RWPE2 (cell line): Measurements from ENCODE around the gene SNX9.
"Not testable (repeated sequence)": the region's sequence is repeated elsewhere in the genome, so short reads cannot be mapped to it uniquely, and the experiment has no call there.

Source experiments
- ATAC-seq: fragments of 200-7000 bp; cut with Tn5 transposase; 3 replicates; pipeline ENCODE4 v1.9.1; 2021; ENCODE audit warnings: low read depth
- DNase-seq: peaks from one replicate; pipeline ENCODE4 v3.0.0-alpha.2; 2020; ENCODE audit warnings: low spot score
- H3K27ac ChIP-seq: fragments of 450-650 bp; 2 replicates; pipeline ENCODE4 v1.5.1; 2017; ENCODE audit warnings: mild to moderate bottlenecking; ENCODE audit not compliant: poor library complexity, severe bottlenecking
- H3K27me3 ChIP-seq: fragments of 250-450 bp; sonication (Bioruptor Pico); 2 replicates; pipeline ENCODE4 v1.5.1; 2021; ENCODE audit warnings: mild to moderate bottlenecking, moderate library complexity; ENCODE audit not compliant: insufficient read depth, poor library complexity, severe bottlenecking
- H3K36me3 ChIP-seq: fragments of 250-450 bp; sonication (Bioruptor Pico); 2 replicates; pipeline ENCODE4 v1.5.1; 2020; ENCODE audit warnings: low read depth, mild to moderate bottlenecking, moderate library complexity
- H3K4me1 ChIP-seq: fragments of 250-450 bp; sonication (Bioruptor Pico); 2 replicates; pipeline ENCODE4 v1.5.1; 2021; ENCODE audit warnings: mild to moderate bottlenecking, moderate library complexity; ENCODE audit not compliant: insufficient read depth, poor library complexity, severe bottlenecking
- H3K4me3 ChIP-seq: fragments of 250-450 bp; sonication (Bioruptor Pico); 2 replicates; pipeline ENCODE4 v1.5.1; 2021; ENCODE audit warnings: mild to moderate bottlenecking, moderate library complexity; ENCODE audit not compliant: severe bottlenecking
- H3K9me3 ChIP-seq: fragments of 250-450 bp; sonication (Bioruptor Pico); 2 replicates; pipeline ENCODE4 v1.5.1; 2021; ENCODE audit warnings: mild to moderate bottlenecking, moderate library complexity; ENCODE audit not compliant: severe bottlenecking
- CTCF ChIP-seq: fragments of 450-650 bp; IDR thresholded peaks from one replicate; pipeline ENCODE4 v1.5.1; 2017; ENCODE audit warnings: mild to moderate bottlenecking, moderate library complexity; ENCODE audit not compliant: poor library complexity, severe bottlenecking

The SNX9 gene

GRCh38 chr6:157929076-157929475 lies 106.0 kb downstream of the SNX9 start:
- TF ChIP-seq CTCF, result no peak
- Histone ChIP-seq H3K27me3 (no peaks in the 10 kb centered on the region), H3K27ac (no peak overlapping the region), H3K4me1 (no peaks in the 10 kb centered on the region), H3K9me3 (no peaks in the 10 kb centered on the region), H3K36me3 (peaks cover 72% of the 10 kb centered on the region), H3K4me3 (no peak overlapping the region)
- ATAC-seq, result no peak
- DNase-seq, result no peak

- DNase-seq (no peak), ATAC-seq (no peak)
- Histone ChIP-seq H3K9me3 (no peaks in the 10 kb centered on the region), H3K4me3 (no peak overlapping the region), H3K4me1 (no peaks in the 10 kb centered on the region), H3K27me3 (no peaks in the 10 kb centered on the region), H3K27ac (no peak overlapping the region), H3K36me3 (peaks cover 76% of the 10 kb centered on the region)
- TF ChIP-seq CTCF, result no peak
These were observed 106.8 kb downstream of the SNX9 start for GRCh38 chr6:157929765-157930319.

- no peak overlapping the region for H3K27ac ChIP-seq
- no peak for TF ChIP-seq CTCF
- no peak overlapping the region for H3K4me3 ChIP-seq
- H3K9me3 ChIP-seq, result no peaks in the 10 kb centered on the region
- ATAC-seq, result no peak
- no peak for DNase-seq
- H3K4me1 ChIP-seq, result no peaks in the 10 kb centered on the region
- H3K36me3 ChIP-seq, result peaks cover 87% of the 10 kb centered on the region
- H3K27me3 ChIP-seq, result no peaks in the 10 kb centered on the region
These were observed 112.7 kb downstream of the SNX9 start for GRCh38 chr6:157935786-157936185.

GRCh38 chr6:157937318-157937717 lies 114.3 kb downstream of the SNX9 start:
- Histone ChIP-seq H3K27me3 (no peaks in the 10 kb centered on the region), H3K4me1 (no peaks in the 10 kb centered on the region), H3K9me3 (no peaks in the 10 kb centered on the region), H3K4me3 (no peak overlapping the region), H3K36me3 (peaks cover 85% of the 10 kb centered on the region), H3K27ac (no peak overlapping the region)
- ATAC-seq (no peak), DNase-seq (no peak)
- no peak for TF ChIP-seq CTCF

GRCh38 chr6:157937916-157938315 lies 114.9 kb downstream of the SNX9 start:
- H3K27ac ChIP-seq, result no peak overlapping the region
- H3K9me3 ChIP-seq, result no peaks in the 10 kb centered on the region
- no peak overlapping the region for H3K4me3 ChIP-seq
- peaks cover 86% of the 10 kb centered on the region for H3K36me3 ChIP-seq
- no peaks in the 10 kb centered on the region for H3K27me3 ChIP-seq
- DNase-seq (no peak), ATAC-seq (no peak)
- no peaks in the 10 kb centered on the region for H3K4me1 ChIP-seq
- no peak for TF ChIP-seq CTCF

- not testable (repeated sequence) for ATAC-seq
- H3K36me3 ChIP-seq, result peaks cover 82% of the 10 kb centered on the region
These were observed 117.5 kb downstream of the SNX9 start for GRCh38 chr6:157940375-157941036.

More at GRCh38 chr6:157940375-157941036, 117.5 kb downstream of the SNX9 start:
- H3K27me3 ChIP-seq, H3K9me3 ChIP-seq, H3K27ac ChIP-seq, DNase-seq, H3K4me3 ChIP-seq, H3K4me1 ChIP-seq: not testable (repeated sequence)
